IMR-90 (cell line): ENCODE measurements around the gene FAM168A. TPM values are rescaled to one million over a fixed set of nuclear protein-coding genes. Genes with fewer than 3 reads are reported as not detected.

ENCODE experiments used
- ATAC-seq: fragments of 200-7000 bp; cut with Tn5 transposase; 2 replicates; pipeline ENCODE4 v1.9.1; 2020; ENCODE audit warnings: low read depth, mild to moderate bottlenecking, moderate library complexity
- BruUV-seq: library from RNA; stranded (reverse); fragments of 400-500 nt; replicated peaks from 2 replicates; lab custom pipeline; 2021; lab: Mats Ljungman, UMichigan
- CTCF ChIA-PET: fragments of 300-600 bp; formaldehyde crosslinking; extraction: SDS; loops from one replicate; lab custom pipeline; 2021; ENCODE audit warnings: antibody characterized with exemption; lab: Yijun Ruan, JAX
- POLR2A ChIA-PET: fragments of 300-600 bp; sonication (Branson Sonifier 250); formaldehyde crosslinking; loops from one replicate; lab custom pipeline; 2022; ENCODE audit warnings: antibody characterized with exemption; ENCODE audit not compliant: unreplicated experiment; lab: Charles Lee
- DNase-seq: peaks from one replicate; pipeline ENCODE4 v3.0.0; 2013
- H2AFZ ChIP-seq: replicated peaks from 2 replicates; pipeline ENCODE3; 2013; ENCODE audit warnings: low read length, mild to moderate bottlenecking; ENCODE audit not compliant: poor library complexity
- H2AK5ac ChIP-seq: 2 replicates; pipeline ENCODE4 v1.6.1; 2013; ENCODE audit warnings: low read depth, low read length, inconsistent platforms
- H2AK9ac ChIP-seq: replicated peaks from 2 replicates; pipeline ENCODE3; 2013; ENCODE audit warnings: mild to moderate bottlenecking, low read depth, low read length, moderate library complexity; ENCODE audit not compliant: poor library complexity
- H2BK120ac ChIP-seq: 2 replicates; pipeline ENCODE4 v1.6.1; 2013; ENCODE audit warnings: low read depth, low read length, inconsistent platforms
- H2BK15ac ChIP-seq: 3 replicates; pipeline ENCODE4 v1.6.1; 2013; ENCODE audit warnings: low read depth, low read length, inconsistent platforms
- H2BK20ac ChIP-seq: 2 replicates; pipeline ENCODE4 v1.6.1; 2013; ENCODE audit warnings: low read depth, mild to moderate bottlenecking, inconsistent platforms, low read length, moderate library complexity
- H2BK5ac ChIP-seq: 2 replicates; pipeline ENCODE4 v1.6.1; 2013; ENCODE audit warnings: mild to moderate bottlenecking, low read depth, low read length, inconsistent platforms; ENCODE audit not compliant: poor library complexity, severe bottlenecking
- H3K14ac ChIP-seq: replicated peaks from 2 replicates; pipeline ENCODE4 v1.6.1; 2013; ENCODE audit warnings: low read depth, low read length, inconsistent platforms
- H3K18ac ChIP-seq: 2 replicates; pipeline ENCODE4 v1.6.1; 2013; ENCODE audit warnings: low read depth, low read length, control low read depth
- H3K23ac ChIP-seq: 2 replicates; pipeline ENCODE4 v1.6.1; 2013; ENCODE audit warnings: low read depth, low read length, inconsistent platforms
- H3K27ac ChIP-seq: 2 replicates; pipeline ENCODE4 v1.5.1; 2013; ENCODE audit warnings: mild to moderate bottlenecking, control low read depth, low read length; ENCODE audit not compliant: insufficient read depth
- H3K27me3 ChIP-seq: 2 replicates; pipeline ENCODE4 v1.6.1; 2013; ENCODE audit warnings: low read length; ENCODE audit not compliant: control insufficient read depth, insufficient read depth
- H3K36me3 ChIP-seq: 2 replicates; pipeline ENCODE4 v1.6.1; 2013; ENCODE audit warnings: low read length, mixed read lengths; ENCODE audit not compliant: control insufficient read depth, insufficient read depth
- H3K4ac ChIP-seq: 2 replicates; pipeline ENCODE4 v1.6.1; 2013; ENCODE audit warnings: low read depth, low read length, inconsistent platforms
- H3K4me1 ChIP-seq: 2 replicates; pipeline ENCODE4 v1.6.1; 2013; ENCODE audit warnings: low read length, mixed read lengths; ENCODE audit not compliant: control insufficient read depth, insufficient read depth
- H3K4me2 ChIP-seq: 2 replicates; pipeline ENCODE4 v1.6.1; 2013; ENCODE audit warnings: low read depth, mild to moderate bottlenecking, control low read depth, low read length, moderate library complexity
- H3K4me3 ChIP-seq: 2 replicates; pipeline ENCODE4 v1.5.1; 2013; ENCODE audit warnings: low read depth, mild to moderate bottlenecking, control low read depth, low read length, moderate library complexity; ENCODE audit not compliant: insufficient read depth
- H3K56ac ChIP-seq: 2 replicates; pipeline ENCODE4 v1.6.1; 2013; ENCODE audit warnings: low read length, inconsistent platforms; ENCODE audit not compliant: insufficient read depth; ENCODE audit errors: extremely low read depth
- H3K79me1 ChIP-seq, 2 experiments: 2 replicates each; pipeline ENCODE4 v1.6.1; 2013; ENCODE audit warnings: low read length in 2 of 2, inconsistent platforms in 1 of 2, low read depth in 1 of 2
- H3K9ac ChIP-seq: 2 replicates; pipeline ENCODE4 v1.6.1; 2013; ENCODE audit warnings: low read depth, low read length, control low read depth
- H3K9me1 ChIP-seq: 2 replicates; pipeline ENCODE4 v1.6.1; 2013; ENCODE audit warnings: low read length, inconsistent platforms; ENCODE audit not compliant: insufficient read depth
- H3K9me3 ChIP-seq: 2 replicates; pipeline ENCODE4 v1.6.1; 2013; ENCODE audit warnings: low read length; ENCODE audit not compliant: control insufficient read depth, insufficient read depth
- H4K20me1 ChIP-seq: 2 replicates; pipeline ENCODE4 v1.6.1; 2013; ENCODE audit warnings: low read length, inconsistent platforms; ENCODE audit not compliant: insufficient read depth
- H4K5ac ChIP-seq: 2 replicates; pipeline ENCODE4 v1.6.1; 2013; ENCODE audit warnings: mild to moderate bottlenecking, low read depth, low read length, control low read depth
- H4K8ac ChIP-seq, 2 experiments: 2 replicates each; pipeline ENCODE4 v1.6.1; 2013; ENCODE audit warnings: low read depth in 2 of 2, low read length in 2 of 2, control low read depth in 1 of 2, inconsistent platforms in 1 of 2
- H4K91ac ChIP-seq: 2 replicates; pipeline ENCODE4 v1.6.1; 2013; ENCODE audit warnings: low read depth, low read length, inconsistent platforms; ENCODE audit not compliant: insufficient read depth
- BHLHE40 ChIP-seq: fragments of 150-350 bp; IDR thresholded peaks from 2 replicates; pipeline ENCODE4 v1.6.1; 2016; ENCODE audit warnings: mild to moderate bottlenecking, low read depth, low read length
- CEBPB ChIP-seq: IDR thresholded peaks from 2 replicates; pipeline ENCODE4 v1.6.1; 2012; ENCODE audit warnings: low read depth, low read length, improper control_type of control experiment
- CHD1 ChIP-seq: IDR thresholded peaks from 2 replicates; pipeline ENCODE4 v1.6.1; 2012; ENCODE audit warnings: low read depth, low read length, improper control_type of control experiment
- FOS ChIP-seq: fragments of 150-350 bp; IDR thresholded peaks from 2 replicates; pipeline ENCODE4 v1.6.1; 2016; ENCODE audit warnings: low read depth, low read length
- MAFK ChIP-seq: IDR thresholded peaks from 2 replicates; pipeline ENCODE4 v1.6.1; 2012; ENCODE audit warnings: low read depth, low read length, improper control_type of control experiment
- MAZ ChIP-seq: IDR thresholded peaks from 2 replicates; pipeline ENCODE4 v1.6.1; 2012; ENCODE audit warnings: low read depth, mild to moderate bottlenecking, low read length, improper control_type of control experiment, moderate library complexity, borderline replicate concordance
- MXI1 ChIP-seq: IDR thresholded peaks from 2 replicates; pipeline ENCODE4 v1.6.1; 2012; ENCODE audit warnings: low read depth, mild to moderate bottlenecking, low read length, moderate library complexity, borderline replicate concordance
- NFE2L2 ChIP-seq: fragments of 150-350 bp; IDR thresholded peaks from 2 replicates; pipeline ENCODE4 v1.6.1; 2016; ENCODE audit warnings: low read depth, mild to moderate bottlenecking, low read length
- POLR2A ChIP-seq: IDR thresholded peaks from 2 replicates; pipeline ENCODE4 v1.6.1; 2012; ENCODE audit warnings: mild to moderate bottlenecking, low read depth, low read length
- RAD21 ChIP-seq: IDR thresholded peaks from 2 replicates; pipeline ENCODE4 v1.6.1; 2012; ENCODE audit warnings: low read length, improper control_type of control experiment
- RCOR1 ChIP-seq: IDR thresholded peaks from 2 replicates; pipeline ENCODE4 v1.6.1; 2012; ENCODE audit warnings: mild to moderate bottlenecking, low read length, improper control_type of control experiment; ENCODE audit not compliant: insufficient replicate concordance
- RFX5 ChIP-seq: IDR thresholded peaks from 2 replicates; pipeline ENCODE4 v1.8.0; 2012; ENCODE audit warnings: low read depth, mild to moderate bottlenecking, low read length, moderate library complexity
- SMC3 ChIP-seq: fragments of 150-350 bp; IDR thresholded peaks from 2 replicates; pipeline ENCODE4 v1.6.1; 2016; ENCODE audit warnings: low read depth, mild to moderate bottlenecking, antibody characterized with exemption, low read length, moderate library complexity
- WGBS, 2 experiments: methylation state at CpG; one replicate each; pipeline versions ENCODE4 v1.1.5 to v1.1.7; 2013; ENCODE audit warnings: missing lambda C conversion rate in 2 of 2; ENCODE audit not compliant: insufficient read length in 1 of 2; ENCODE audit errors: extremely low coverage in 2 of 2; 5-methylcytosine and 5-hydroxymethylcytosine counted together
- dilution Hi-C: fragments of 300-500 bp; cut with HindIII; formaldehyde crosslinking; loops from one replicate; pipeline ENCODE4 v1.14.3; 2018; ENCODE audit warnings: low sequenced_read_pairs; ENCODE audit not compliant: unreplicated experiment
- in situ Hi-C: fragments of 300-500 bp; cut with MboI; formaldehyde crosslinking; loops from 3 replicates; pipeline ENCODE4 v1.14.3; 2019; ENCODE audit warnings: low sequenced_read_pairs, inconsistent platforms, mixed read lengths
- intact Hi-C: fragments of 100-400 bp; cut with micrococcal nuclease; formaldehyde crosslinking; loops from 2 replicates; pipeline ENCODE4 v1.10.0; 2022
- polyA plus RNA-seq, 3 experiments: library from polyadenylated mRNA; depleted of rRNA; stranded (reverse); fragments of >200 nt; gene quantifications; 2 replicates each; pipeline ENCODE4 v1.2.3, GENCODE V29; 2012; ENCODE audit warnings: low replicate concordance in 1 of 3
- total RNA-seq: library from RNA; depleted of rRNA; stranded (reverse); fragments of >200 nt; gene quantifications from 2 replicates; pipeline ENCODE4 v1.2.3, GENCODE V29; 2012
- TF ChIP-seq, protein P1 (sequence below): fragments of 150-350 bp; IDR thresholded peaks from 2 replicates; pipeline ENCODE4 v1.6.1; 2017; ENCODE audit warnings: mild to moderate bottlenecking, antibody characterized with exemption, low read length, low read depth
- TF ChIP-seq, protein P2 (sequence below): fragments of 150-350 bp; IDR thresholded peaks from 2 replicates; pipeline ENCODE4 v1.6.1; 2016; ENCODE audit warnings: low read depth, mild to moderate bottlenecking, low read length, moderate library complexity, borderline replicate concordance
- TF ChIP-seq, protein P3 (sequence below): conservative IDR thresholded peaks from 2 replicates; pipeline ENCODE4 v1.5.1; 2012; ENCODE audit warnings: mild to moderate bottlenecking, low read depth, low read length, improper control_type of control experiment

Gene FAM168A
- total and polyA plus RNA-seq, 2 of the 4 experiments (the other 2 are of a cell fraction), result 13.1 to 22.8 TPM

DNA sequence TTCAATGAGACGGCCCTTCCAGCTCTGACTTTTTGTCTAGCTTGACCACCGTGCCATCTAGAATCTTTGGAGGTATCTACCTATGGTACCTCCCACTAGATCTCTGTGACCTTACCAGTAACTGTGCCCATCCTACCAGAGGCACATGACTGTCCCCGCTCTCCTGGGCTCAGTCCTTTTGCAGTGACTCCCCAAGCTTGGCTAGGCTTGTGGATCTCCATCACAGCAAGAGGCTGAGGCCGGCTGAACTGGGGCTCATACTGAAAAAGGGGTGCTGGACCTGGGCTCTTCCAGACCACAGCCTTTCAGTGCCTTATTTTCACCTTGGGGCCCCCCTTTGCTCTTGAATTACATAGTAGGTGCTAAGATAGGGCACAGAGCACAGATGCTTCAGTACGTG lies 194.4 kb downstream of the FAM168A start:
- intact Hi-C loops, result loop anchor here (5.0 kb wide), 1 partner anchor 529 kb away; no protein-coding TSS in a partner anchor
- Histone ChIP-seq H3K9me1 (no peaks in the 10 kb centered on the region; the same call in none of the 2 replicates), H3K4me1 (peaks cover 6% of the 10 kb centered on the region; the same call in 1 of the 2 replicates), H3K9me3 (no peaks in the 10 kb centered on the region), H4K5ac (no peak overlapping the region), H3K4me3 (no peak overlapping the region), H3K79me1 (no peaks in the 10 kb centered on the region), H2BK120ac (no peak overlapping the region), H3K56ac (no peak overlapping the region), H3K23ac (no peak overlapping the region), H2AK5ac (no peak overlapping the region), H4K91ac (no peak overlapping the region), H2BK5ac (no peak overlapping the region), H3K9ac (no peak overlapping the region), H3K4ac (no peak overlapping the region), H3K4me2 (no peak overlapping the region), H4K20me1 (no peaks in the 10 kb centered on the region), H3K27me3 (no peaks in the 10 kb centered on the region), H3K36me3 (peaks cover 15% of the 10 kb centered on the region), H3K14ac (no peak overlapping the region), H2AFZ (no peak overlapping the region), H3K18ac (no peak overlapping the region), H2AK9ac (no peak overlapping the region), H2BK15ac (no peak overlapping the region), H2BK20ac (no peak overlapping the region), H4K8ac (no peak overlapping the region), H3K27ac (no peak overlapping the region)
- ChIA-PET CTCF (interaction anchor here (0.6 kb wide), 1 partner anchor 273 kb away, joined by 5 read pairs; no protein-coding TSS in a partner anchor), POLR2A (no interaction called here)
- TF ChIP-seq CEBPB (no peak), BHLHE40 (no peak), RCOR1 (no peak), CHD1 (no peak), NFE2L2 (no peak), MXI1 (no peak), MAFK (no peak), FOS (no peak), RFX5 (no peak), SMC3 (no peak), RAD21 (no peak), MAZ (no peak), POLR2A (no peak)
- TF ChIP-seq, protein P1, sequence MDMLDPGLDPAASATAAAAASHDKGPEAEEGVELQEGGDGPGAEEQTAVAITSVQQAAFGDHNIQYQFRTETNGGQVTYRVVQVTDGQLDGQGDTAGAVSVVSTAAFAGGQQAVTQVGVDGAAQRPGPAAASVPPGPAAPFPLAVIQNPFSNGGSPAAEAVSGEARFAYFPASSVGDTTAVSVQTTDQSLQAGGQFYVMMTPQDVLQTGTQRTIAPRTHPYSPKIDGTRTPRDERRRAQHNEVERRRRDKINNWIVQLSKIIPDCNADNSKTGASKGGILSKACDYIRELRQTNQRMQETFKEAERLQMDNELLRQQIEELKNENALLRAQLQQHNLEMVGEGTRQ, result no peak
- TF ChIP-seq, protein P2, sequence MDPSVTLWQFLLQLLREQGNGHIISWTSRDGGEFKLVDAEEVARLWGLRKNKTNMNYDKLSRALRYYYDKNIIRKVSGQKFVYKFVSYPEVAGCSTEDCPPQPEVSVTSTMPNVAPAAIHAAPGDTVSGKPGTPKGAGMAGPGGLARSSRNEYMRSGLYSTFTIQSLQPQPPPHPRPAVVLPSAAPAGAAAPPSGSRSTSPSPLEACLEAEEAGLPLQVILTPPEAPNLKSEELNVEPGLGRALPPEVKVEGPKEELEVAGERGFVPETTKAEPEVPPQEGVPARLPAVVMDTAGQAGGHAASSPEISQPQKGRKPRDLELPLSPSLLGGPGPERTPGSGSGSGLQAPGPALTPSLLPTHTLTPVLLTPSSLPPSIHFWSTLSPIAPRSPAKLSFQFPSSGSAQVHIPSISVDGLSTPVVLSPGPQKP, result no peak
- TF ChIP-seq, protein P3, sequence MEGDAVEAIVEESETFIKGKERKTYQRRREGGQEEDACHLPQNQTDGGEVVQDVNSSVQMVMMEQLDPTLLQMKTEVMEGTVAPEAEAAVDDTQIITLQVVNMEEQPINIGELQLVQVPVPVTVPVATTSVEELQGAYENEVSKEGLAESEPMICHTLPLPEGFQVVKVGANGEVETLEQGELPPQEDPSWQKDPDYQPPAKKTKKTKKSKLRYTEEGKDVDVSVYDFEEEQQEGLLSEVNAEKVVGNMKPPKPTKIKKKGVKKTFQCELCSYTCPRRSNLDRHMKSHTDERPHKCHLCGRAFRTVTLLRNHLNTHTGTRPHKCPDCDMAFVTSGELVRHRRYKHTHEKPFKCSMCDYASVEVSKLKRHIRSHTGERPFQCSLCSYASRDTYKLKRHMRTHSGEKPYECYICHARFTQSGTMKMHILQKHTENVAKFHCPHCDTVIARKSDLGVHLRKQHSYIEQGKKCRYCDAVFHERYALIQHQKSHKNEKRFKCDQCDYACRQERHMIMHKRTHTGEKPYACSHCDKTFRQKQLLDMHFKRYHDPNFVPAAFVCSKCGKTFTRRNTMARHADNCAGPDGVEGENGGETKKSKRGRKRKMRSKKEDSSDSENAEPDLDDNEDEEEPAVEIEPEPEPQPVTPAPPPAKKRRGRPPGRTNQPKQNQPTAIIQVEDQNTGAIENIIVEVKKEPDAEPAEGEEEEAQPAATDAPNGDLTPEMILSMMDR, result no peak
- in situ Hi-C loops, result loop anchor here (5.0 kb wide), 1 partner anchor 254 kb away; no protein-coding TSS in a partner anchor
- WGBS, 2 experiments, result 75% methylated on average over 2 of the region's 5 CpGs; no CpG with 5 or more reads in 1 of the 2 experiments
- BruUV-seq, result no TSS peak
- dilution Hi-C loops, result no loop called here
- DNase-seq, result no peak
- ATAC-seq, result no peak
